ENCODE measurements around the gene CHSY1. TPM values are rescaled to one million over a fixed set of nuclear protein-coding genes. Genes with fewer than 3 reads are reported as not detected.

The CHSY1 gene
- total and polyA plus RNA-seq, 10 of the 15 experiments (the other 5 are each of a cell fraction or from before 2014, with no cell fraction given): 1.4 to 31.2 (median 10.5) TPM

DNA sequence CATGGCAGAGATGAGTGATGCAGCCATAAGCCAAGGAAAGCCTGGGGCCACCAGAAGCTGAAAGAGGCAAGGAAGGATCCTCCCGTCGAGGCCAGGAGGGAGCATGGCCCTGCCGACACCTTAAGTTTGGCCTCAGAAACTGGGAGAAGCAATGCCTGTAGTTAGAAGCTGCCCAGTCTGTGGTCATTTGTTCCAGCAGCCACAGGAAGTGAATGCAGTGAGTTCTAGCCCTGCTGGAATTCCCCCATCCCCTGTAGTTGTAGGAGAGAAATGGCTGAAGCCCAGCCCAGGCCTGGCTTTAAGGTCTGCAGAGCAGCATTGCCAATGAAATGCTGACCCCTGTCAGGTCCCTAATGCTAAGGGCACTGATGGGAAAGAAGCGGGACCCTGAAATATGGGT lies 12.2 kb upstream of the CHSY1 start (continued):
- TF ChIP-seq CHD2 (IDR thresholded peaks at IDR 0.05; ENCODE audit: borderline replicate concordance, low read depth, low read length) (peak; percentile 16; the same call in 1 of the 2 replicates), LARP7 (IDR thresholded peaks at IDR 0.05) (no peak; the same call in 1 of the 2 replicates), SPI1 (IDR thresholded peaks at IDR 0.05; ENCODE audit: borderline replicate concordance, insufficient read depth, low read depth, low read length) (peak; percentile 10; the same call in 1 of the 2 replicates), SREBF2 (IDR thresholded peaks at IDR 0.05; ENCODE audit: low read length) (no peak), KDM1A (IDR thresholded peaks at IDR 0.05; ENCODE audit: borderline replicate concordance) (no peak), TCF3 (IDR thresholded peaks at IDR 0.05; ENCODE audit: borderline replicate concordance, insufficient read depth, low read depth, low read length) (no peak), CREB1 (IDR thresholded peaks at IDR 0.05; ENCODE audit: low read depth) (no peak), IKZF2 (IDR thresholded peaks at IDR 0.05) (peak; percentile 48 to 53; a peak in 3 of 4 replicates), SREBF1 (IDR thresholded peaks at IDR 0.05; ENCODE audit: low read length) (no peak), ZNF274 (IDR thresholded peaks at IDR 0.05; ENCODE audit: insufficient read depth, insufficient read length) (no peak), SMAD1 (IDR thresholded peaks at IDR 0.05; ENCODE audit: low read depth, partially characterized antibody) (no peak), NFXL1 (IDR thresholded peaks at IDR 0.05; ENCODE audit: borderline replicate concordance) (no peak), BCL11A (IDR thresholded peaks at IDR 0.05; ENCODE audit: low read depth, low read length) (0 out of 2 replicates have a peak, but pooled peaks have one; percentile 15), MEF2B (IDR thresholded peaks at IDR 0.05; ENCODE audit: partially characterized antibody, poor library complexity, severe bottlenecking) (peak; percentile 32), IKZF1 (conservative IDR thresholded peaks at IDR 0.05) (peak; percentile 55), EED (IDR thresholded peaks at IDR 0.05; ENCODE audit: low read depth) (0 out of 2 replicates have a peak, but pooled peaks have one; percentile 21), YY1 (IDR thresholded peaks at IDR 0.05; ENCODE audit: low read depth, low read length) (peak; percentile 74; the same call in 1 of the 2 replicates), POLR2AphosphoS5 (IDR thresholded peaks at IDR 0.05; ENCODE audit: low read length) (0 out of 2 replicates have a peak, but pooled peaks have one; percentile 39), MAX (IDR thresholded peaks at IDR 0.05; ENCODE audit: low read depth, low read length) (0 out of 2 replicates have a peak, but pooled peaks have one; percentile 43), HDAC6 (IDR thresholded peaks at IDR 0.05; ENCODE audit: unreplicated experiment) (no peak), SMARCA5 (IDR thresholded peaks at IDR 0.05) (peak; percentile 59; the same call in 1 of the 2 replicates), ZNF687 (IDR thresholded peaks at IDR 0.05) (peak; percentile 98), RUNX3 (IDR thresholded peaks at IDR 0.05; ENCODE audit: low read length) (peak; percentile 76)
- TF ChIP-seq, protein P1, sequence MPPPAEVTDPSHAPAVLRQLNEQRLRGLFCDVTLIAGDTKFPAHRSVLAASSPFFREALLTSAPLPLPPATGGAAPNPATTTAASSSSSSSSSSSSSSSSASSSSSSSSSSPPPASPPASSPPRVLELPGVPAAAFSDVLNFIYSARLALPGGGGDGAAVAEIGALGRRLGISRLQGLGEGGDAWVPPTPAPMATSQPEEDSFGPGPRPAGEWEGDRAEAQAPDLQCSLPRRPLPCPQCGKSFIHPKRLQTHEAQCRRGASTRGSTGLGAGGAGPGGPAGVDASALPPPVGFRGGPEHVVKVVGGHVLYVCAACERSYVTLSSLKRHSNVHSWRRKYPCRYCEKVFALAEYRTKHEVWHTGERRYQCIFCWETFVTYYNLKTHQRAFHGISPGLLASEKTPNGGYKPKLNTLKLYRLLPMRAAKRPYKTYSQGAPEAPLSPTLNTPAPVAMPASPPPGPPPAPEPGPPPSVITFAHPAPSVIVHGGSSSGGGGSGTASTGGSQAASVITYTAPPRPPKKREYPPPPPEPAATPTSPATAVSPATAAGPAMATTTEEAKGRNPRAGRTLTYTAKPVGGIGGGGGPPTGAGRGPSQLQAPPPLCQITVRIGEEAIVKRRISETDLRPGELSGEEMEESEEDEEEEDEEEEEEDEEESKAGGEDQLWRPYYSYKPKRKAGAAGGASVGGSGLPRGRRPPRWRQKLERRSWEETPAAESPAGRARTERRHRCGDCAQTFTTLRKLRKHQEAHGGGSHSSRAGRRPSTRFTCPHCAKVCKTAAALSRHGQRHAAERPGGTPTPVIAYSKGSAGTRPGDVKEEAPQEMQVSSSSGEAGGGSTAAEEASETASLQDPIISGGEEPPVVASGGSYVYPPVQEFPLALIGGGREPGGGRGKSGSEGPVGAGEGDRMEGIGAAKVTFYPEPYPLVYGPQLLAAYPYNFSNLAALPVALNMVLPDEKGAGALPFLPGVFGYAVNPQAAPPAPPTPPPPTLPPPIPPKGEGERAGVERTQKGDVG (CRISPR knock-in tag; IDR thresholded peaks at IDR 0.05): no peak

Data from GM12878 (cell line).